Measurements from ENCODE around the gene ACTN4. TPM values are rescaled to one million over a fixed set of nuclear protein-coding genes. Genes with fewer than 3 reads are reported as not detected.

ACTN4 gene
- total RNA-seq, 1 experiment from 2014 or later, result 506 TPM

DNA sequence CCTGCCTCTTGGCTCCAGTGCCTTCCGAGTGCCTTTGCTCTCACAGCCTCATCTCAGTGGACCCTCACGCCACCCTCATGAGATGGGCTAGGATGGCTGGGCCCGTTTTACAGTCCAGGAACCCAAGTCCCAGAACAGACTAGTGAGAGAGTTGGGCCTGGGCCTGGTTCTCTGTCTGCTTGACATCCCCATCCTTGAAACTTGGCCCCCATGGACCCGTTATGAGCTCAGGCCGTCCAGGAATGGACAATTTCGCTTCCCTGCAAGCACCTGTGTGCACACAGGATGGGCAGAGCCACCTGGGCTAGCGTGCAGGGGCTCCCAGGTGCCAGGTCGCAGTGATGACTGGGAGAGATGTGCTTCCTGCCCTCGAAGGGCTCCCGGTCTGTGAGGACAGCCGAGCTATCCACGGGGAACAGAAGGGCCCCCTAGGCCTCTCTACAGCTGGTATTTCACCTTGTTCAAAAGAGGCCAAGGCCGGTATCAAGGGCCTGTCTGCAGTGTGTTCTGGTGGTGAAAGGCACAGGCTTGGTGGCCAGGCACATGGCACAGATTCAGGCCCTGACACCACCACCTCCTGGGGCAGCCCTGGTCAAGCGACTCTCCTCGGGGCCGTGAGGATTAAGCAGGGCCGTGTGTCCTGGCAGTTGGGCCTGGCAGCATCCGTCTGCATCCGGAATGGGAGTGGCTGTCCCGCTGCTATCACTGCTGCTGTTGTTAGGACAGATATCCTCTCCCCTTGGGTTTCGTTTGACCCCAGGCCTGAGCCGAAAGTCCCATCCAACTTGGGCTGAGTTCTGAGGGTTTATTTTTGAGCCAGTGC lies 58.0 kb downstream of the ACTN4 start (continued):
- no peak for TF ChIP-seq KAT7 (CRISPR knock-in tag; IDR thresholded peaks at IDR 0.05; ENCODE audit: borderline replicate concordance)
- TF ChIP-seq PRRX2 (CRISPR knock-in tag; IDR thresholded peaks at IDR 0.05), result no peak
- TF ChIP-seq NFATC4 (CRISPR knock-in tag; IDR thresholded peaks at IDR 0.05), result no peak
- TF ChIP-seq GABPB1 (CRISPR knock-in tag; IDR thresholded peaks at IDR 0.05), result no peak
- TF ChIP-seq HMGA2 (CRISPR knock-in tag; IDR thresholded peaks at IDR 0.05), result no peak
- TF ChIP-seq CBFB (CRISPR knock-in tag; IDR thresholded peaks at IDR 0.05; ENCODE audit: low read depth), result no peak
- no peak for TF ChIP-seq RORB (CRISPR knock-in tag; IDR thresholded peaks at IDR 0.05)
- no peak for TF ChIP-seq CREB1 (CRISPR knock-in tag; IDR thresholded peaks at IDR 0.05)
- TF ChIP-seq, protein P1, sequence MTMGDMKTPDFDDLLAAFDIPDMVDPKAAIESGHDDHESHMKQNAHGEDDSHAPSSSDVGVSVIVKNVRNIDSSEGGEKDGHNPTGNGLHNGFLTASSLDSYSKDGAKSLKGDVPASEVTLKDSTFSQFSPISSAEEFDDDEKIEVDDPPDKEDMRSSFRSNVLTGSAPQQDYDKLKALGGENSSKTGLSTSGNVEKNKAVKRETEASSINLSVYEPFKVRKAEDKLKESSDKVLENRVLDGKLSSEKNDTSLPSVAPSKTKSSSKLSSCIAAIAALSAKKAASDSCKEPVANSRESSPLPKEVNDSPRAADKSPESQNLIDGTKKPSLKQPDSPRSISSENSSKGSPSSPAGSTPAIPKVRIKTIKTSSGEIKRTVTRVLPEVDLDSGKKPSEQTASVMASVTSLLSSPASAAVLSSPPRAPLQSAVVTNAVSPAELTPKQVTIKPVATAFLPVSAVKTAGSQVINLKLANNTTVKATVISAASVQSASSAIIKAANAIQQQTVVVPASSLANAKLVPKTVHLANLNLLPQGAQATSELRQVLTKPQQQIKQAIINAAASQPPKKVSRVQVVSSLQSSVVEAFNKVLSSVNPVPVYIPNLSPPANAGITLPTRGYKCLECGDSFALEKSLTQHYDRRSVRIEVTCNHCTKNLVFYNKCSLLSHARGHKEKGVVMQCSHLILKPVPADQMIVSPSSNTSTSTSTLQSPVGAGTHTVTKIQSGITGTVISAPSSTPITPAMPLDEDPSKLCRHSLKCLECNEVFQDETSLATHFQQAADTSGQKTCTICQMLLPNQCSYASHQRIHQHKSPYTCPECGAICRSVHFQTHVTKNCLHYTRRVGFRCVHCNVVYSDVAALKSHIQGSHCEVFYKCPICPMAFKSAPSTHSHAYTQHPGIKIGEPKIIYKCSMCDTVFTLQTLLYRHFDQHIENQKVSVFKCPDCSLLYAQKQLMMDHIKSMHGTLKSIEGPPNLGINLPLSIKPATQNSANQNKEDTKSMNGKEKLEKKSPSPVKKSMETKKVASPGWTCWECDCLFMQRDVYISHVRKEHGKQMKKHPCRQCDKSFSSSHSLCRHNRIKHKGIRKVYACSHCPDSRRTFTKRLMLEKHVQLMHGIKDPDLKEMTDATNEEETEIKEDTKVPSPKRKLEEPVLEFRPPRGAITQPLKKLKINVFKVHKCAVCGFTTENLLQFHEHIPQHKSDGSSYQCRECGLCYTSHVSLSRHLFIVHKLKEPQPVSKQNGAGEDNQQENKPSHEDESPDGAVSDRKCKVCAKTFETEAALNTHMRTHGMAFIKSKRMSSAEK (CRISPR knock-in tag; IDR thresholded peaks at IDR 0.05; ENCODE audit: borderline replicate concordance), result no peak
- TF ChIP-seq, protein P2, sequence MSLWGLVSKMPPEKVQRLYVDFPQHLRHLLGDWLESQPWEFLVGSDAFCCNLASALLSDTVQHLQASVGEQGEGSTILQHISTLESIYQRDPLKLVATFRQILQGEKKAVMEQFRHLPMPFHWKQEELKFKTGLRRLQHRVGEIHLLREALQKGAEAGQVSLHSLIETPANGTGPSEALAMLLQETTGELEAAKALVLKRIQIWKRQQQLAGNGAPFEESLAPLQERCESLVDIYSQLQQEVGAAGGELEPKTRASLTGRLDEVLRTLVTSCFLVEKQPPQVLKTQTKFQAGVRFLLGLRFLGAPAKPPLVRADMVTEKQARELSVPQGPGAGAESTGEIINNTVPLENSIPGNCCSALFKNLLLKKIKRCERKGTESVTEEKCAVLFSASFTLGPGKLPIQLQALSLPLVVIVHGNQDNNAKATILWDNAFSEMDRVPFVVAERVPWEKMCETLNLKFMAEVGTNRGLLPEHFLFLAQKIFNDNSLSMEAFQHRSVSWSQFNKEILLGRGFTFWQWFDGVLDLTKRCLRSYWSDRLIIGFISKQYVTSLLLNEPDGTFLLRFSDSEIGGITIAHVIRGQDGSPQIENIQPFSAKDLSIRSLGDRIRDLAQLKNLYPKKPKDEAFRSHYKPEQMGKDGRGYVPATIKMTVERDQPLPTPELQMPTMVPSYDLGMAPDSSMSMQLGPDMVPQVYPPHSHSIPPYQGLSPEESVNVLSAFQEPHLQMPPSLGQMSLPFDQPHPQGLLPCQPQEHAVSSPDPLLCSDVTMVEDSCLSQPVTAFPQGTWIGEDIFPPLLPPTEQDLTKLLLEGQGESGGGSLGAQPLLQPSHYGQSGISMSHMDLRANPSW (CRISPR knock-in tag; conservative IDR thresholded peaks at IDR 0.05; ENCODE audit: low read depth), result no peak

DNA sequence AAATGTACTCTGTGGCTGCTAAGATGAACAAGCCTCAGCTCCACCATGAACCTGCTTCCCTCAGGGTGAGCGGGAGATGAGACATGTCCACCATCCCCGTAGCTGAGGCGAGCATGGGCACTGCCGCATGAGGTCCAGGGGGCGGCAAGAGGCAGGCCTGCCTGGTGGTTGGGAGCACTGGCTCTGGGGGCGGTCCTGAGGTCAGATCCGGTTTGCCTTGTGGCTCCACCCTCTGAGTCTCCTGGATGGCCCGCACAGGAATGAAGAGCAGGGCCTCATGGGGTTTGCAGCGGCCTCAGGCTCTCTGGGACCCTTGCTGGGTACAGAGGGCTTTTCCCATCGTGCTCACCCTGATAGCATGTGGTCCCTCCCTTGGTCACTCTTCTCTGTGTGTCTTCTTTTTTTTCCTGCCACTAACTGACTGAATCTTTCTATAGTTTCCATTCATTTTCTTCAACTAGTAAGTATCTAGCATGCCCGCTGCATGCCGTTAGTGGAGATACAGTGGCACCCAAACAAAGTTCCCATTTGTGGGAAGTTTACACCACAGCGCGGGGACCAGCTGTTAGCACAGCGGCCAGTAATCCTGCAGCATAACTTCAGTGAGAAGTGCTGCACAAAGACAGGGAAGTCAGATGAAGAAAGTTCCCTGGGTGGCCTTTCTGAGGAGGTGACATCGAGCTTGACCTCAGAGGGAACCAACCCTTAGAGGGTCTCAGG lies 59.5 kb downstream of the ACTN4 start:
- Mint-ChIP-seq H3K27ac (peak overlapping the region; percentile 63; the same call in 1 of the 2 replicates), H3K4me1 (no peaks in the 10 kb centered on the region), H3K27me3 (ENCODE audit: low read depth) (no peaks in the 10 kb centered on the region), H3K36me3 (peaks cover 61% of the 10 kb centered on the region), H3K9me3 (no peaks in the 10 kb centered on the region), H3K4me3 (no peak overlapping the region)
- DNase-seq (ENCODE audit: low spot score), result no peak
- TF ChIP-seq, protein P3, sequence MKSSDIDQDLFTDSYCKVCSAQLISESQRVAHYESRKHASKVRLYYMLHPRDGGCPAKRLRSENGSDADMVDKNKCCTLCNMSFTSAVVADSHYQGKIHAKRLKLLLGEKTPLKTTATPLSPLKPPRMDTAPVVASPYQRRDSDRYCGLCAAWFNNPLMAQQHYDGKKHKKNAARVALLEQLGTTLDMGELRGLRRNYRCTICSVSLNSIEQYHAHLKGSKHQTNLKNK (CRISPR knock-in tag; IDR thresholded peaks at IDR 0.05), result no peak
- TF ChIP-seq, protein P4, sequence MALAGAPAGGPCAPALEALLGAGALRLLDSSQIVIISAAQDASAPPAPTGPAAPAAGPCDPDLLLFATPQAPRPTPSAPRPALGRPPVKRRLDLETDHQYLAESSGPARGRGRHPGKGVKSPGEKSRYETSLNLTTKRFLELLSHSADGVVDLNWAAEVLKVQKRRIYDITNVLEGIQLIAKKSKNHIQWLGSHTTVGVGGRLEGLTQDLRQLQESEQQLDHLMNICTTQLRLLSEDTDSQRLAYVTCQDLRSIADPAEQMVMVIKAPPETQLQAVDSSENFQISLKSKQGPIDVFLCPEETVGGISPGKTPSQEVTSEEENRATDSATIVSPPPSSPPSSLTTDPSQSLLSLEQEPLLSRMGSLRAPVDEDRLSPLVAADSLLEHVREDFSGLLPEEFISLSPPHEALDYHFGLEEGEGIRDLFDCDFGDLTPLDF (CRISPR knock-in tag; IDR thresholded peaks at IDR 0.05), result no peak
- no peak for TF ChIP-seq IRF2 (CRISPR knock-in tag; IDR thresholded peaks at IDR 0.05; ENCODE audit: borderline replicate concordance, low read depth)
- TF ChIP-seq TP53 (CRISPR knock-in tag; IDR thresholded peaks at IDR 0.05), result no peak
- TF ChIP-seq OVOL2 (CRISPR knock-in tag; IDR thresholded peaks at IDR 0.05; ENCODE audit: borderline replicate concordance), result no peak
- TF ChIP-seq, protein P5, sequence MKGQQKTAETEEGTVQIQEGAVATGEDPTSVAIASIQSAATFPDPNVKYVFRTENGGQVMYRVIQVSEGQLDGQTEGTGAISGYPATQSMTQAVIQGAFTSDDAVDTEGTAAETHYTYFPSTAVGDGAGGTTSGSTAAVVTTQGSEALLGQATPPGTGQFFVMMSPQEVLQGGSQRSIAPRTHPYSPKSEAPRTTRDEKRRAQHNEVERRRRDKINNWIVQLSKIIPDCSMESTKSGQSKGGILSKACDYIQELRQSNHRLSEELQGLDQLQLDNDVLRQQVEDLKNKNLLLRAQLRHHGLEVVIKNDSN (CRISPR knock-in tag; IDR thresholded peaks at IDR 0.05), result no peak
- TF ChIP-seq SMAD3 (CRISPR knock-in tag; IDR thresholded peaks at IDR 0.05; ENCODE audit: borderline replicate concordance), result no peak
- no peak for TF ChIP-seq GABPB1 (CRISPR knock-in tag; IDR thresholded peaks at IDR 0.05)
- no peak for TF ChIP-seq ZNF219 (CRISPR knock-in tag; IDR thresholded peaks at IDR 0.05; ENCODE audit: borderline replicate concordance)
- TF ChIP-seq NFATC4 (CRISPR knock-in tag; IDR thresholded peaks at IDR 0.05), result no peak
- POLR2A ChIA-PET, result no interaction called here
- peak; percentile 77 for ATAC-seq
- CTCF ChIA-PET, result interaction anchor here (1.3 kb wide), 1 partner anchor 12 kb away, joined by 3 read pairs; no protein-coding TSS in a partner anchor
